ENCODE data around the gene DNAH9. TPM values are rescaled to one million over a fixed set of nuclear protein-coding genes. Genes with fewer than 3 reads are reported as not detected.

Gene DNAH9
- total RNA-seq, 2 donors from 2014 or later = 0.52 to 9.6 TPM

- 82 to 83% methylated on average over 3 of the region's 3 CpGs for WGBS, 2 donors
- H3K36me3 ChIP-seq (replicated peaks in 1 of 2; ENCODE audit: insufficient read depth in 1 of 2, low read depth in 2 of 2) = no peaks in the 10 kb centered on the region
- TF ChIP-seq POLR2A (IDR thresholded peaks at IDR 0.05) (no peak), CTCF (IDR thresholded peaks at IDR 0.05) (no peak)
- no peaks in the 10 kb centered on the region for H3K4me1 ChIP-seq
- intact Hi-C loops (cut with DNase I) = loop anchor here (10.0 kb wide), 1 partner anchor 134 kb away; no protein-coding TSS in a partner anchor
- H3K9me3 ChIP-seq = no peaks in the 10 kb centered on the region
- no peak for ATAC-seq
- H3K27me3 ChIP-seq = no peaks in the 10 kb centered on the region
- no peak overlapping the region for H3K4me3 ChIP-seq
- no peak for DNase-seq
- H3K27ac ChIP-seq = no peak overlapping the region
Measured at GRCh38 chr17:11628831-11629230, 30.6 kb downstream of the DNAH9 start.

- H3K36me3 ChIP-seq (replicated peaks in 1 of 2; ENCODE audit: insufficient read depth in 1 of 2, low read depth in 2 of 2) = no peaks in the 10 kb centered on the region
- H3K4me1 ChIP-seq = no peaks in the 10 kb centered on the region
- TF ChIP-seq POLR2A (IDR thresholded peaks at IDR 0.05) = no peak
- TF ChIP-seq CTCF (IDR thresholded peaks at IDR 0.05) = no peak
- no peak for DNase-seq
- no peaks in the 10 kb centered on the region for H3K27me3 ChIP-seq
- no peak for ATAC-seq
- intact Hi-C loops (cut with DNase I) = no loop called here
- 72% methylated on average over 5 of the region's 5 CpGs for WGBS, 2 donors
- no peak overlapping the region for H3K27ac ChIP-seq
- H3K9me3 ChIP-seq = no peaks in the 10 kb centered on the region
- H3K4me3 ChIP-seq = no peak overlapping the region
Measured at GRCh38 chr17:11636771-11637170, 38.5 kb downstream of the DNAH9 start.

- intact Hi-C loops (cut with DNase I) = no loop called here
- no peak overlapping the region for H3K27ac ChIP-seq
- 84 to 91% methylated on average over 6 of the region's 6 CpGs for WGBS, 2 donors
Measured at GRCh38 chr17:11637796-11638195, 39.5 kb downstream of the DNAH9 start.

GRCh38 chr17:11638700-11639265 is 40.5 kb downstream of the DNAH9 start:
- intact Hi-C loops (cut with DNase I) = no loop called here
- no peaks in the 10 kb centered on the region for H3K9me3 ChIP-seq
- no peak for TF ChIP-seq POLR2A (IDR thresholded peaks at IDR 0.05)
- TF ChIP-seq CTCF (IDR thresholded peaks at IDR 0.05) = no peak
- DNase-seq (no peak), ATAC-seq (no peak)
- H3K36me3 ChIP-seq (replicated peaks in 1 of 2; ENCODE audit: insufficient read depth in 1 of 2, low read depth in 2 of 2) = no peaks in the 10 kb centered on the region
- H3K27me3 ChIP-seq = no peaks in the 10 kb centered on the region
- no peaks in the 10 kb centered on the region for H3K4me1 ChIP-seq
- 84 to 87% methylated on average over 2 of the region's 2 CpGs for WGBS, 2 donors
- H3K27ac ChIP-seq = no peak overlapping the region
- H3K4me3 ChIP-seq = no peak overlapping the region

More at GRCh38 chr17:11637796-11638195, 39.5 kb downstream of the DNAH9 start:
- no peak for ATAC-seq
- DNase-seq = no peak
- TF ChIP-seq CTCF (IDR thresholded peaks at IDR 0.05) (no peak), POLR2A (IDR thresholded peaks at IDR 0.05) (no peak)
- Histone ChIP-seq H3K36me3 (replicated peaks in 1 of 2; ENCODE audit: insufficient read depth in 1 of 2, low read depth in 2 of 2) (no peaks in the 10 kb centered on the region), H3K4me3 (no peak overlapping the region), H3K27me3 (no peaks in the 10 kb centered on the region), H3K9me3 (no peaks in the 10 kb centered on the region), H3K4me1 (no peaks in the 10 kb centered on the region)

Measured in body of pancreas (tissue), 4 donors.